H7 (cell line): ENCODE data around the gene PLEKHM3. TPM values are rescaled to one million over a fixed set of nuclear protein-coding genes. Genes with fewer than 3 reads are reported as not detected.

Source experiments
- DNase-seq: peaks from one replicate; pipeline ENCODE4 v3.0.0; 2012
- H3K27me3 ChIP-seq: 2 replicates; pipeline ENCODE4 v1.6.0; 2011; ENCODE audit warnings: mild to moderate bottlenecking, low read length; ENCODE audit not compliant: control insufficient read depth, insufficient read depth
- H3K36me3 ChIP-seq: replicated peaks from 2 replicates; pipeline ENCODE4 v1.5.1; 2011; ENCODE audit warnings: low read length; ENCODE audit not compliant: control insufficient read depth, insufficient read depth
- H3K4me3 ChIP-seq: 2 replicates; pipeline ENCODE4 v1.5.1; 2011; ENCODE audit warnings: low read depth, mild to moderate bottlenecking, control low read depth, low read length, moderate library complexity; ENCODE audit not compliant: insufficient read depth
- total RNA-seq: library from RNA; depleted of rRNA; stranded (reverse); fragments of >200 nt; shearing (Covaris generic); gene quantifications from 2 replicates; pipeline ENCODE4 v1.2.3, GENCODE V29; 2014

Gene PLEKHM3
- total RNA-seq, 1 experiment from 2014 or later, result 5.3 TPM

DNA sequence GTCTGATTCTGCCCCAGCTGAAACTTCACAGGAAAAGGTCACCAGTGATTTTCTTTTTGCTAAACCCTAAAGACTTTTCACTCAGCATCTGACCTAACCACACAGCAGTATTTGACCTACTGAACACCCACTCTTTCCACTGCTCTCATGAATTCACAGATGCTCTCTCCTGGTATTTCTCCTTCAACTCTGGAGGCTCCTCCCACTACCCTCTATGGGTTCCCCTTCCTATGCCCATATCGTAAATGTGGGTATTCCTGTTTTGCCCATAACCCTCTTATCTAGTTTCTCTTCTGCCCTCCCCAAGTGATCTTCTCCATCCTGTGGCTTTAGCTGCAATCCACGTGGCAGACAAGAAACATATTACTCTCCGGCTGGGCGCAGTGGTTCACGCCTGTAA, 7.6 kb downstream of the PLEKHM3 start:
- no peak for DNase-seq
- Histone ChIP-seq H3K36me3 (no peaks in the 10 kb centered on the region), H3K27me3 (no peaks in the 10 kb centered on the region)

DNA sequence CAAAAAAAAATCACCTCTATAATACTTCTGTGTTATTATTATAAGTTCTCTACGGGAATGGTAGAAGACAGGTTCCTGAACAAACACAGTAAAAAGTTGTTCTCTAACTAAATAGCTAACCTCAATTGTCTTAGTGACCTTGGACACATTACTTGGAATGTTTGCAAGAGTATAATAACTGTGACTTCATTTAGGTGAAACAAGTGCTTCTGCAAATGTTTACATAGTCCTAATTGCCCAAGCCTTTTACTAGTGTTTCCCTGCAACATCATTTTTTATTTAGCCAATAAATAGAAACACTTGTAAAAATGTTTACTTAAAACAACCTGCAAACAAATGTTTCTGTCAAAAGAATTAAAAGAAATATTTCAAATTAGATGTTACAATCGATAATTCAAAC, 9.9 kb downstream of the PLEKHM3 start:
- Histone ChIP-seq H3K36me3 (no peaks in the 10 kb centered on the region), H3K4me3 (no peak overlapping the region), H3K27me3 (no peaks in the 10 kb centered on the region)
- DNase-seq, result no peak

More for the DNA sequence above, 7.6 kb downstream of the PLEKHM3 start:
- no peak overlapping the region for H3K4me3 ChIP-seq

GRCh38 chr2:208013285-208014178, 11.8 kb downstream of the PLEKHM3 start:
- no peak overlapping the region for H3K4me3 ChIP-seq
- no peak for DNase-seq
- no peaks in the 10 kb centered on the region for H3K36me3 ChIP-seq
- no peaks in the 10 kb centered on the region for H3K27me3 ChIP-seq

- H3K36me3 ChIP-seq, result no peaks in the 10 kb centered on the region
- no peak overlapping the region for H3K4me3 ChIP-seq
- no peak for DNase-seq
These were observed 12.9 kb downstream of the PLEKHM3 start for GRCh38 chr2:208012449-208012848.

GRCh38 chr2:208010506-208010905, 14.8 kb downstream of the PLEKHM3 start:
- no peaks in the 10 kb centered on the region for H3K36me3 ChIP-seq
- no peaks in the 10 kb centered on the region for H3K27me3 ChIP-seq
- no peak overlapping the region for H3K4me3 ChIP-seq
- no peak for DNase-seq

More at GRCh38 chr2:208012449-208012848, 12.9 kb downstream of the PLEKHM3 start:
- H3K27me3 ChIP-seq, result no peaks in the 10 kb centered on the region

DNA sequence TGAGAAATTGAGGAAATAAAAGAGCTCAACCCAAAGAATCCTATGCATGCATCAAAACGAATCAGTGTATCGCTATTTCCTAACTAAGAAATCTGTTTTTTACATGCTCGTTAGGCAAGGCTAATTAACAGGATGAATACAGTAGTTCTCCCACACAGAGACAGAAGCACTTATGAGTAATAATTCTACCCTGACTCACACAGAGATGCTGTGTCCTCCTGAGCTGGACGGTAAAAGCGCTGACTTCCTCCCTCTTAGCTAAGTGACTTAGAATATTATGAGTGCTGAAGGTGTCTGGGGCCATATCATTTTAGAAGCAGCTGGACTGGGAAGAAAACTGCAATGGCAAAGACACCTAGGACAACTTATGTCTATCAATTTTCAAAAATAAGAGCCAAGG, 18.5 kb downstream of the PLEKHM3 start:
- no peak overlapping the region for H3K4me3 ChIP-seq
- H3K36me3 ChIP-seq, result no peaks in the 10 kb centered on the region
- DNase-seq, result no peak
- H3K27me3 ChIP-seq, result no peaks in the 10 kb centered on the region

GRCh38 chr2:208006337-208006736, 19.0 kb downstream of the PLEKHM3 start:
- Histone ChIP-seq H3K4me3 (no peak overlapping the region), H3K36me3 (no peaks in the 10 kb centered on the region), H3K27me3 (no peaks in the 10 kb centered on the region)
- peak; percentile 14 for DNase-seq

GRCh38 chr2:208001924-208002323, 23.4 kb downstream of the PLEKHM3 start:
- Histone ChIP-seq H3K27me3 (no peaks in the 10 kb centered on the region), H3K36me3 (peaks cover 1% of the 10 kb centered on the region)

GRCh38 chr2:208000701-208001395, 24.5 kb downstream of the PLEKHM3 start:
- Histone ChIP-seq H3K36me3 (peaks cover 1% of the 10 kb centered on the region), H3K4me3 (no peak overlapping the region), H3K27me3 (no peaks in the 10 kb centered on the region)
- no peak for DNase-seq

More at GRCh38 chr2:208001924-208002323, 23.4 kb downstream of the PLEKHM3 start:
- H3K4me3 ChIP-seq, result no peak overlapping the region
- DNase-seq, result no peak

DNA sequence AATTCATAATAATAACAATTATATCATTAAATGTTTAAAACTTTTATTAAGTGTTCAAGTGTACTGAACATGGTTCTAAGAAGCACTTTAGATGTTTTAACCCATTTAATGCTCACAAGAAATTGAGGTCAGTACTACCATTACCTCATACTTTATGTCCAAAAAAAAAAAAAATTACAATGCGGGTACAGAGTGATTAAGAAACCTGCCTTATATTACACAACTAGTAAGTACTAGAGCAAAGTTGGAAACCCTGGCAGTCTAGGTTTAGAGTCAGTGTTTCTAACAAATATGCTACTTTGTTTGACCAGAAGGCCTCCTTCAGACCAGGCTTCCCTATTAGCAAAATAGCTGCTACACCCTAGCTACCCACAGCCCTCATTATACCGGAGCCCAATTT, 28.5 kb downstream of the PLEKHM3 start:
- Histone ChIP-seq H3K4me3 (no peak overlapping the region), H3K36me3 (peaks cover 1% of the 10 kb centered on the region)
- DNase-seq, result no peak

DNA sequence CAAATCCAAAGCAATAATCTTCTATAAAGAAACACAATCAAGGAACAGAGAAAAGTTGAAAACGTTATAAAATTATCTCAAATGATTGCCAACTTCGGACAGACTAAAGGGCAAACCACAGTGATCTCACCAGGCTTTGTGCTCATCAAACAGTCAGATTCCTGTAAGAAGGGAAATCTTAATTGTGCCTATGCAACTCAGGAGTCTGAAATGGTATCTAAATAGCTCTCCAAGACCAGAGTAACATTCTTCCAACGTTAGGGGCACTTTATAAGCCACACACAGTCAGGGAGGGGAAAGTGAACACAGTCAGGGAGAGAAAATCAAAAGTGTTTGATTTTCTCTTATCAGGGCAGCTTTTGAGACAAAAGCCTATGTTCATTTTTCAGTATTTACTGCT, 29.4 kb downstream of the PLEKHM3 start:
- Histone ChIP-seq H3K27me3 (no peaks in the 10 kb centered on the region), H3K4me3 (no peak overlapping the region), H3K36me3 (peaks cover 1% of the 10 kb centered on the region)
- no peak for DNase-seq

More for the DNA sequence above, 28.5 kb downstream of the PLEKHM3 start:
- H3K27me3 ChIP-seq, result no peaks in the 10 kb centered on the region

DNA sequence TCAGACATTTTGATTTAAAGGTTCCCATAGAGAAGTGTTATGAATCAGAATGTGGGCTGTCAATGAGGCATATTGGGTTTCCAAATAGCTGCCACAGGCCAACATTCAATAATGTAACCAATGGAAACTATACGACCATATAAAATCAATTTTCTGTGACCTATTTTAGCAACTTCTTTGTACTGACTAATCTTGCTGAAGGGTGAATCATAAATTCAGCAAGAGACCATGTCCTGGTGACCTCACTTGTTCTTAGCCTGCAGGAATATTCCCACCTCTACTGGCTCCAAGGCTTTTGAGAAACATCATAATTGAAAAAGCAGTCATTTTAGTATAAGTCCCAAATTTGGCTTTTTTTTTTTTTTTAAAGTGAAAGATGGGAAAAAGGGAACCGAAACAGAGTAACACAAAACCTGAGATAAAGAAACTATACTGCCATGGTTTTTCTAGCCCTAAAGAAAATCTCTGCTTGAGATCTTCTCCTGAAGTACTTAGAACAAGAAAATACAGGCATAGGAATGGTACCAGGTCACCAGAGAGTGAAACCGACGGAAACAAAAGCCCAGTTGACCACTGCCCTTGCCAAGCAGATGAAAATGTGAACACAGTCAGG, 32.1 kb downstream of the PLEKHM3 start:
- no peak for DNase-seq
- Histone ChIP-seq H3K27me3 (no peaks in the 10 kb centered on the region), H3K4me3 (no peak overlapping the region), H3K36me3 (no peaks in the 10 kb centered on the region; the same call in 1 of the 2 replicates)

DNA sequence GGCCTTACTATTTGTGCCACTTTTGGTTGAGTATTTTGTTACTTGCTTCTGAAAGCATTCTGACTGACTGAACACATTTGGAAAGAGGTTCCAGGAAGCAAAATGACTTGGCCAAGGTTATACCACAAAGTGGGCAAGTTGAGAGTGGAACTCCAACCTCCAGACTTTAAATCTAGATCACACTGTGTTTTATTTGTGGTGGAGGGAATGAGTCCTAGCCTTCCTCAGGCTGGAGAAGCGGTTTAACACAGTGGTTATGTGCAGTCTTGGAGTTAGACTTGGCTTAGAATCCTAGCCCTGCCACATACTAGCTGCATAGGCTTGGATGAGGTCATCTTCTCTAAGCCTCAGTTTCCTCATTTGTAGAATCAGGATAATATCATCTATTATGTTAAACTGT, 33.4 kb downstream of the PLEKHM3 start:
- H3K4me3 ChIP-seq, result no peak overlapping the region
- H3K27me3 ChIP-seq, result no peaks in the 10 kb centered on the region
- no peak for DNase-seq
- H3K36me3 ChIP-seq, result no peaks in the 10 kb centered on the region; the same call in 1 of the 2 replicates

- no peak for DNase-seq
- no peaks in the 10 kb centered on the region; the same call in 1 of the 2 replicates for H3K36me3 ChIP-seq
- no peak overlapping the region for H3K4me3 ChIP-seq
- no peaks in the 10 kb centered on the region for H3K27me3 ChIP-seq
These were observed 34.5 kb downstream of the PLEKHM3 start for GRCh38 chr2:207990784-207991183.
